NCI-H2081 (cell line): Measurements from ENCODE around the gene CNGB1.
"Not testable (repeated sequence)": the region's sequence is repeated elsewhere in the genome, so short reads cannot be mapped to it uniquely, and the experiment has no call there.

Experiments
- DNase-seq, 2 experiments: peaks; one replicate each; lab custom pipeline; 2025; lab: John Stamatoyannopoulos, UW

CNGB1 gene

DNA sequence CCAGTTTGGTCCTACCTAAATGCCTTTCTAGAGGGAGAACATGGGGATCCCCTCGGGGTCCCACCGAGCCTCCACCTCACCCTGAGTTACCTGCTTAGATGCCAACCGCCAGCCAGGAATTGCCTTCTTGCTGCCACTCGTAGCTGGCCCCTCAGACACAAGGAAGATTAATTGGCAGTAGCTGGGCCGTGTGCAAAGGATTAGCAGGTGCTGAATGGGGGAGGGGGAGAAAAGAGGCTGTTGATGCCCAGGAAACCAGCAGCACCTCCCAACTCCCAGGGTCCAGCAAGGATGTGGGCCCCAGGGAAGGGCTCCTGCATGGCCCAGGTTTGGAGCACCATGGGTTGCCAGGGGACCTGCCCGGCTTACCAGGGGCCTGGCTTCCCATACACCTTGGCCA lies at the start of gene CNGB1:
Gene CNGB1, minus strand, starts transcription at position 159 of the 400 bp plus-strand sequence. CDS start 3,842 bp downstream, outside the sequence.
- DNase-seq, result no peak

DNA sequence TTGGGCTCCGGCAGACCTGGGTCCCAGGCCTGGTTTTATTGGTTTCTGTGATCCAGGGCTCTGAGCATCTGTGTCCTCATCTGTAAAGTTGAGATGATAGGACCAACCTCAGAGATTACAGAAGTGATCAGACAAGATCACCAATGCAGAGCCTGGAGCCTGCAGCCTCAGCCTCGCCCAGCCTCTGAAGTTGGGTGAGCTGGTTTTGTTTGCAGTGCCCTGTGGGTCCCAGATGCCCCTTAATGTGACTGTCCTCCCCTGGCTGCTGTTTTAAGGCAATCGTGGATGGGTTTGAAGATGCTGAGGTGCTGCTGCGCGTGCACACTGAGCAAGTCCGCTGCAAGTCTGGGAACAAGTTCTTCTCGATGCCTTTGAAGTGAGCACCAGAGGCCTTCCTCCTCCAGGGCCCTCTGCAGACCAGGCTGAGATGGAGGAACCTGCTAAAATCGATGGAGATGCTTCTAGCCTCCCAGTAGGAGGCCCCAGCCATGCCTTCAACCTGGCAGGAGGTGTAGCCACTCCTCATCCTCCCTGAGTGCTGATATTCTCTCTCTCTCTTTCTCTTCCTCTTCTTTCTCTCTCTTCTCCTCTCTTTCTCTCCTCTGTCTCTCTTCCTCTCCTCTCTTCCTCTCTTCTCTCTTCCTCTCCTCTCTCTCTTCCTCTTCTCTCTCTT lies 49.1 kb upstream of the CNGB1 start:
- DNase-seq, result no peak

DNA sequence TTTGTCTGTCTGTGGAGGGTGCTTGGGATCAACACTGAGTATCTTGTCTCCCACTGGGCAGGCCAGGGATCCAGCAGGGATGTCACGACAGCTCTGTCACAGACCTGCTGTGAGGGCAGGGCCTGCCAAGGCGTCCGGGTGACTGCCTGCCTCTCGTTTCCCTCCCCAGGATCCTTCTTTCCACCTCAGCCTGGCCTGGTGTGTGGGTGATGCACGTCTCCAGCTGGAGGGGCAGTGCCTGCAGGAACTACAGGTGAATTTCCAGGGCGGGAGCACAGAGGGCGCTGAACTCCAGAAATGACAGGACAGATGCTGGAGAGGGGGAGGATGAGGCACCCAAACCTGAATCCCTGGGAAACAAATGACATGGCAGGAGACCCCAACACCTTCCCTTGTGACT lies 47.9 kb upstream of the CNGB1 start:
- no peak for DNase-seq

DNA sequence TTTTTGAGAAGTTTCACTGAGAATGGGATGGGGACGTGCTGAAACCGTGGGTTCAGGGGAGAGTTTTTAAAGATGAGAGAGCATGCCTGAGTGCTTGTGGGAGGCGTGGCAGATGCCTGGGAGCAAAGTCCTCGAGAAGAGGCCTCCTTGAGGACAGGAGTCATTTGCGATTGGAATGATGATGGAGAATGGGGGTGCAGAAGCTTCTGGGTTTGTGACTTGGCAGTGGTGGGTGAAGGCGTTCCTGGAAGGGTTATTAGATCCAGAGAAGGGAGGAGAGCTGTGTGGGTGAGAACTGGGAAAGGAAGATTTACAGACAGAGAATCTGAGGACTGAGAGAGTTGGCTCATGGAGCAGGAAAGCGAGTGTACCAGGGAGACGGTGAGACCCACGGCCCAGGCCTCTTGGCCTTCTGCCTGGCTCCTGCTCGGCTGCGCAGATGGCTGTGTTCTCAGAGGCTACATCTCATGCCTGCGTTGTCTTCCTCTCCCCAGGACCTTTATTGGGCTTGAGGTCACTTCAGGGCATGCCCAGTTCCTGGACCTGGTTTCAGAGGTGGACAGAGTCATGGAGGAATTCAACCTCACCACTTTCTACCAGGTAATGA lies 46.0 kb upstream of the CNGB1 start:
- no peak for DNase-seq

DNA sequence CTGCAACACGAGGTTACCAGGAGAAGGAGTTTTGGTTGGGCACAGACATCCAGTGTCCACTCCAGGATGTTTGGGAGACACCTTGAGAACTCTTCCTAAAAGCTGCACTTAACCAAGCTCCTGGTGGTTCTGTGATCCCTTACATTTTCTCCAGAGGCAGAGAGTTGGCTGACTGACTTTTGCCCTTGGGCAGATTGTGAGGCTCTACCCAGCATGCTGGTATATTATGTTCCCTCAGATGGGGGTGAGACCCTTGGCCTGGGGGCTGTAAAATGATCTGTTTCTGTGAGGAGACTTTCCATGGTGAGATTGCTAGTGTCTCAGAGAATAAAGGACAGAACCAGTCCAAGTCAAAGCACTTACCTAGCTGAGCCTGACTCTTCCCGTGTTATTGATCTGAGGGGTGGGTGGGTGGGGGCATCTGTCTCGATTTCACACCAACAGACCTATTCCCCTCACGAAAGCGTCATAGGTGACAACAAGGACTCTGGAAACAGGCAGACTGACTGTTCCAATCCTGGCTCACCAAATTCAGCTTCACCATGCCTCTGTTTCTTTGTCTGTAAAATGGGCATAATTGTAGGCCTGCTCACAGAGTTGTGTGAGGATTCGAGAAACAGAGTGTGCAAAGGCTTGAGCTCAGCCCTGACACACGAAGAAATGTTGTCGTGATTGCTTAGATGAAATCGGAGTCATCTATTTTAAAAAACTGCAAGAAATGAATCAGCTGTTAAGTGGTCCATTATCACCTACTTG lies 42.5 kb upstream of the CNGB1 start:
- DNase-seq, result no peak

DNA sequence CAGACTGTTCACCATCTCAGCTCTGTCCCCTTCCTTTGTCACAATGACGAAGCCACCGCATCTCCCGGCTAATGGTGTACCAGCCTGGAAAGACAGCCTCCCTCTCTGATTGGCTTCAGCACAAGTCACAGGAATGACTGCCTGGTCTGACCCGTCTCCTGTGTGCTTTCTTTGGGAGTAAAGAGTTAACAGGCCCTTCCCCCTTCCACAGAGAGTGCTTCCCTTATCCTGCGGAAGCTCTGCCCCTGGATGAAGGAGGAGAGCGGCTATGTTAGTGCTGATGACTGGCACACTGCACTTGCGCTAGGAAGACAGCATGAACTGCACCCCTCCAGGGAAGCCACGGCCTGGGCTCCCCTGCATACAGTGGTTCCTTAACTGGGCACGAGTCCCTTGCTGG lies 41.6 kb upstream of the CNGB1 start:
- DNase-seq, result no peak

DNA sequence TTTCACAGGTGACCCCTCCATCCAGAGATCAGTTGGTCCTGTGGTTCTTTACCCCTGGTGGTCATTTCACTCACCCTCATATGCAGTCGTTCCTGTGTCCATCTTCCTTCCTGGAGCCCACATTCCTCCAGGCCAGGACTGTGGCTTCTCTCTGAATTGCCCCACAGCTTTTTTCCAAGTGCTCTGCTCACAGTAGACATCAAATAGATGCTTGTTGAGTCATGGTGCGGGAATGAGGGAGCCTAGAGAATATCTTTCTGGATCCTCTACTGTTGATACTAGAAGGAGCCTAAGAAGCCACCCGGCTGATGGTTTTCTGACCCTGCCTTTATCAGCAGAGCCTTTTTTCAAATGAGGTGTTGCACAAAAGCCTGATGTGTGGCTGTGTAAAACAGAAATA lies 40.7 kb upstream of the CNGB1 start:
- DNase-seq, result no peak

DNA sequence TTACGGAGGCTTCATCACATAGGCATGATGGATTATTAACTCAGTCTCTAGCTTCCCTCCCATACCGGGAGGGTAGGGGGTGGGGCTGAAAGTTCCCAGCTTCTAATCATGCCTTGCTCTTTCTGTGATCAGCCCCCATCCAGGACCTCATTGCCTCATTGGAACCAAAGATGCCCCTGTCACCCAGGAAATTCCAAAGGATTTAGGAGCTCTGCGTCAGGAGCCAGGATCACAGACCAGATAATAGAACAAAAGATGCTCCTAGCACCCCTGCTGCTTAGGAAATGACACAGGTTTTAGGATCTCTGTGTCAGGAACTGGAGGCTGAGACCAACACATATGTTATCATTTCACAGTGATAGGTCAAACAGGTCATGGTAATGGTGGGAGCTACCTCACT lies 40.0 kb upstream of the CNGB1 start:
- no peak for DNase-seq

DNA sequence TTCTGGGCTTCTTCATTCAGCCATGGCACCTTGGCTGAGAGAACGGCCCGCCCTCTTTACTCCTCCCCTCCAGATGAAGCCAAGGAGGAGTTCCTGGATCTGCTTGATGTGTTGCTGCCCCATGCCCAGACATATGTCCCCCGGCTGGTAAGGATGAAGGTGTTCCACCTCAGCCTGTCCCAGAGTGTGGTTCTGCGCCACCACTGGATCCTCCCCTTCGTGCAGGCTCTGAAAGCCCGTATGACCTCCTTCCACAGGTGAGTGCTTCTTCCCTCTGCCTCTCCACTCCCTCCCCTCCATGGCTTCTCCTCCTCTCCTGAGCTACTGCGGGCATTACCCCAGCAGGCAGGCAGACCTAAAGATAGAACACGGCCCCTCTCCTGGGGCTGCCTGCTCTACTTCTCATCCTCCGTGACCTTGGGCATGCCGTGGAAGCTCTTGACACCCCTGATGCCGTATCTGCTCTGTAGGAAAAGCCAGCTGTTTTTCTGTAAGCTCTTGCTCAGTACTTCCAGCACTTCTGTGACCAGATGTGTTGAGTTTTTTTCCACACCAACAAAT lies 39.0 kb upstream of the CNGB1 start:
- no peak for DNase-seq

DNA sequence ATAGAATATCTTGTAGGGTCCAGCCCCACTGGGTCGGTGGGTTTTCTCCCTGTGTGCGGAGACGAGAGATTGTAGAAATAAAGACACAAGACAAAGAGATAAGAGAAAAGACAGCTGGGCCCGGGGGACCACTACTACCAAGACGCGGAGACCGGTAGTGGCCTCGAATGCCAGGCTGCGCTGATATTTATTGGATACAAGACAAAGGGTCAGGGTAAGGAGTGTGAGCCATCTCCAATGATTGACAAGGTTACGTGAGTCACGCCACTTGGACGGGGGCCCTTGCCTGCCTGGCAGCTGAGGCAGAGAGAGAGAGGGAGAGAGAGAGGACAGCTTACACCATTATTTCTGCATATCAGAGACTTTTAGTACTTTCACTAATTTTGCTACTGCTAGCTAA lies 33.8 kb upstream of the CNGB1 start:
- not testable (repeated sequence) for DNase-seq

DNA sequence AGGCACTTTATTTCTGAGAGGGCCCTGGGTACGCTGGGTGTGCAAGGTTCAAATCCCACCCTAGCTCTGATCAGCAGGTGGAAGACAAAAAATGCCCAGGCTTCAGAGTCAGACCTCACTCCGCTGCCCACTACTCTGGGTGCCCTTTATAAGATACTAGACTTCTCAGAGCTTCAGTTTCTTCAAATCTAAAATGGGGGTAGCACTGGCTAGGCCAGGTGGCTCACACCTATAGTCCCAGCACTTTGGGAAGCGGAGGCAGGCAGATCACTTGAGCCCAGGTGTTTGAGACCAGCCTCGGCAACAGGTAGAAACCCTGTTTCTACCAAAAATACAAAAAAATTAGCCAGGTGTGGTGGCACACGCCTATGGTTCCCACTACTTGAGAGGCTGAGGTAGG lies 32.0 kb upstream of the CNGB1 start:
- no peak for DNase-seq

DNA sequence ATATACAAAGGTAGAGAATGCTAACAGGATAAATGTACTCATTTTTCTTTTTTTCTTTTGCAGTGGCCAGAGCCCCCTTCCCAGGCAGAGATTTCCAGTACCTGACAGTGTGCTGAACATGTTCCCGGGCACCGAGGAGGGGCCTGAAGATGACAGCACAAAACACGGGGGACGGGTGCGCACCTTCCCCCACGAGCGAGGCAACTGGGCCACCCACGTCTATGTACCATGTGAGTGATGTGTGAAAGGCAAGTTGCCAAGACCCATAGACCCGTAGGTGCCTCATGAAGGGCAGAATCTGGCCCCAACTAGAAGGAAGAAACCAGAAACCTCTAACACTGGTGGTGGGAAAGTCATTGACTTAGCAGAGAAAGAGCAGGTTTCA lies 31.5 kb upstream of the CNGB1 start:
- no peak for DNase-seq

DNA sequence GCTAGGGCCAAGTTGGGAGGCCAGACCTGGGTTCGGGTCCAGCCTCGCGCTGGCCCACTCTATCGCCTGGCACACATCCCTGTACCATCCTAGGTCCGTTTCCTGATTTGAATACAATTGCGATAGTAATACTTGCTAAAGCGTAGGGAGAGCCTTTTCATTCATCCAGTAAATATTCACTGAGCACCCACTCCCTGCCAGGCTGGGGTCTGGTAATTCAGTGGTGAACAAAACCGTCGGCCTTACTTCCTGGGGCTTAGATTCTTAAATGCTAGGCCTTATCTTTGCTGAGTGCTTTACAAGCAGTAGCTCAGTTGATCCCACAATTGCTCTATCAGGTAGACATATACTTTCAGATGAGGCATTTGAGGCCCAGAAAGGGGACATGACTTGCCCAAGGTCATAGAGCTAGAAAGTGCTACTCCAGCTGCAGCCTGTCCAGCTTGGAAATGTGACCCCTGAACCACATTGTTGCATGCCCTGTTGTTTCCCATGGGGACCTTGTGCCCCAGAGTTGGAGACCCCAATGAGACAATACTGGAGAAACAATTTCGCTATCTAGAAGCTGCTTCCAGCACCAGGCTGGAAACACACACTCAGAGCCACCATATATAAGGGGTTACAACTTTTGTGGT lies 31.0 kb upstream of the CNGB1 start:
- DNase-seq, result no peak

DNA sequence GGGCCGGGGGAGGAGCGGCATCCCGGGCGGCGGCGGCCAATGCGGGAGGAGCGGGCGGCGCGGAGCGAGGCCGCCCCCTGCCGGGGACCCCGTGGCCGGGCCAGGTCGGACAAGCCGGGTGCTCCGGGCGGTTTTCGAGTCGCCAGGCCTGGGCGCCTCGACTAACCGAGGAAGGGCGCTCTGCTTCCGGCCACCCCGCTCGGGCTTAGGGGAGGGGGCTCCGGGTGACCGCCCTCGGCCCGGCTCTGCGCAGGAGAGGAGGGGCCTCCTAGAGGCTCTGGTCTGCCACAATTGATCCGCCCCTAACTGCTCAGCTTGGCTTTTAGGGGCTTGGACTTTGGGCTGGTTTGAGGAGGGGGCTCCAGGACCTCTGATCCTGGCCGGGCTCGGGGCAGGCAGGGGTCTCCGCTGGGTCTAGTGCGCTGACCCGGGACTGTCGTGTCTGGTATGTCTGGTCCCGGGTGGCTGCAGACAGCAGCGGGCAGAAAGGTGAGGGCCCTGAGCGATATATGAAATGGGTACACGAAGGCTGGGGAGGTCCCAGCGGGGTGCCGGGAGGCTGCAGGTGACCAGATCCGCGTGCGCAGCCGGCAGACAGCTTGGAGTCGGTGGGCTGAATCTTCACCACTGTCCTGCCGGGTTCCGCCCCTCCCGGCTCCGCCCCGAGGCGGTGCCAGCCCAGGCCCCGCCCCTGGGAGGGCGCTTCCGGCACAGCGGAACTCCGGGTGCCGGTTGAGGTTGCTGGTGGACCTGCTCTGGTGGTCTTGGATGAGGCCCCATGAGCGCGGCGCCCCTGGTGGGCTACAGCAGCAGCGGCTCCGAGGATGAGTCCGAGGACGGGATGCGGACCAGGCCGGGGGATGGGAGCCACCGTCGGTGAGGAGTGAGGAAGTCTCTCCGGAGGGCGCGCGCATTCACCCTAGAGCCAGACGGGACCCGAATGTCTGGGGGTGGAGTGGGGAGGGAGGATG lies 30.1 kb upstream of the CNGB1 start, which contains the start of gene USB1:
Gene USB1, plus strand, starts transcription at position 702 of the 971 bp plus-strand sequence. Its CDS starts 77 bp downstream, at position 779.
- peak; percentile 71 to 76 for DNase-seq

DNA sequence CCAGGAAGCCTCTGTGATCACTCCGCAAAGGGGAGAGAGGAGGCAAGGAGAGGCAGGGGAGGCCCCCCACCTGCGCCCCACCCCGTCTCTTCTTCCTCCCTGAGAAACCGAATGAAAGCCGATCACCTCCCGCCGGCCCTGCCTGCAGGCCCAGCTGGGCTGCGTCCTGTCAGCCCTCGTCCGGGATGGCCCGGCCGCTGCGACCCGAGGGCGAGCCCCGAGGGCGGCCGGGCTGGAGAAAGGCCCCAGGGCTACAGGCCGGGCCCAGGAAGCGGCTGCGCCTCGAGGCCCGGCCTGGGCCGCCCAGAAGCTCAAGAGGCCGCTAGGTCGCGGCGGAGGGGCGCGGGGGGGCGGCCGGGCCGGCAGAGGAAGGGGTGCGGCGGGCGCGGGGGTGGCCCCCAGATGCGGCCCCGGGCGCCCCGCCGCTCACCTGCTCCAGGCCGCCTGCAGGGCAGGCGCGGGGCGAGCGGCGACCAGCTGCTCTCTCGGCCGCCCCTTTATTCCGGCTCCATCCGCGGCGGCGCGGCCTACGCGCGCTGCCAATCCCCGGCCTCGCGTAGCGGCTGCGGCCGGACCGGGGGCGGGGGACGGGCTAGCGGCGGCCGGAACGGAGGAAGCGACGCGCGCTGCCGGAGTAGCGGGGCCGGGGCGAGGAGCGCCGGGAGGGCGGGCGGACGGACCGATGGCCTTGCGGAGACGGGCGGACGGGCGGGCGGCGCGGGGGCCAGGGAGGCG lies 29.2 kb upstream of the CNGB1 start, which contains the start of gene ZNF319:
Gene ZNF319, minus strand, starts transcription at position 702 of the 735 bp plus-strand sequence. CDS start 2,407 bp downstream, outside the sequence.
- no peak for DNase-seq

DNA sequence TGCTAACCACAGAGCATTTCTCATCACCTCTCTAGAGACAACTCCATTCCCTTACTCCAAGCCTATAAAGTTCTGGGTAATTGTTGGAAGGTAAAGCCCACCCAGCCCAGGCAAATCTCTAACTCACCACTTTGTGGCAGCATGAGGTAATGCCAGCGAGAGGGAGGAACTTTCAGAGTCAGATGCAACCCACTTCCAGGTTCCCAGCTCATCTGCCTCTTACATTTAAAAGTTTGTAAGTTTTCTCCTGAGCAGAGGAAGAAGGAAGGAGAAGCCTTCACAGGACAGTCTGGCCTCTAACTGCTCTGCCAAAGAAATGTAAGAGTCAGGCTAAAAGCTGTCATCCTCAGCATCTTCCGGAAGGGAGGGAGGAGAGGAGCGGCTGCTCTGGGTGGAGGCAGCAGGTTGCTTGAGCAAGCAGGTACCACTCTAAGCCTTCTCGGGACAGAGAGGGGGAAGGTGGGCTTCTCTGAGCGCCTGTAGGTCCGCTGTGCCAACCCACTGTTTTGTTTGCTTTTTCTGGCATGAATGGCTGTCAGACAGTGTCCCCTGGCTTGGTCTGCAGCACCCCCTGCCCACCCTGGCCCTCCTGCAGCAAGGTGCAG lies 28.5 kb upstream of the CNGB1 start:
- no peak for DNase-seq

DNA sequence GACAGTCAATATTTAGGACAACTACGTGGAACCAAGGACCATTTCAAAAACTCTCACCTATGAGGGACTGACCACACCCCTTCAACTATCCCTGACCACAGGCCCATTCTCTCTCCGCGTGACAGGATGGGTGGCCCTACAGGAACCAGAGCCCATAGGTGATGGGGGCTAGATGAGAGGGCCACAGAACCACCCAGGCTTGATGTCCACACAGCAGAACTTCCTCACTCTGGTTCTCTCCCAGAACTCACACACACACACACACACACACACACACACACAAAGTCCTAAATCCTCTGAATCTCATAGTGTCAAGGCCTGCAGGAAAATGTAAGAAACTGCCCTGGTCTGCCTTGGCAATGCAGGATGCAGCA lies 28.1 kb upstream of the CNGB1 start:
- DNase-seq, result no peak

DNA sequence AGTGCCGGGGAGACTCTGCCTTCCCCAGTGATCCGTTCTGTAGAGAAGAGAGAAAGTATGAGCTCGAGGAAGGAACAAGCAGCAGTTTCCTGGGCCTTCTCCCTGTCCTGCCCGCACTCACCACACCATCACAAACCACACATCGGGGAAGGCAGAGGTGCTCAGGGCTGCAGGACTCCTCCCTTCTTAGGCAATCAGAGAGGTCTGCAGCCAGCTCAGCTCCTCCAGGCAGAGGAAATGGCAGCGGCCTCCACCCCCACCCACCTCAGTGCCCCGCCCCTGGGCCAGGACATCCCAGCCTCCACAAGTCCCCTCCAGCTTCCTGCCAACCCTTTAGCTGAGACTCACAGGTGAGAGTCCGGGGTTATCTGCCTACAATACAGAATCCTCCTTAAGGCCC lies 27.6 kb upstream of the CNGB1 start:
- DNase-seq, result no peak

DNA sequence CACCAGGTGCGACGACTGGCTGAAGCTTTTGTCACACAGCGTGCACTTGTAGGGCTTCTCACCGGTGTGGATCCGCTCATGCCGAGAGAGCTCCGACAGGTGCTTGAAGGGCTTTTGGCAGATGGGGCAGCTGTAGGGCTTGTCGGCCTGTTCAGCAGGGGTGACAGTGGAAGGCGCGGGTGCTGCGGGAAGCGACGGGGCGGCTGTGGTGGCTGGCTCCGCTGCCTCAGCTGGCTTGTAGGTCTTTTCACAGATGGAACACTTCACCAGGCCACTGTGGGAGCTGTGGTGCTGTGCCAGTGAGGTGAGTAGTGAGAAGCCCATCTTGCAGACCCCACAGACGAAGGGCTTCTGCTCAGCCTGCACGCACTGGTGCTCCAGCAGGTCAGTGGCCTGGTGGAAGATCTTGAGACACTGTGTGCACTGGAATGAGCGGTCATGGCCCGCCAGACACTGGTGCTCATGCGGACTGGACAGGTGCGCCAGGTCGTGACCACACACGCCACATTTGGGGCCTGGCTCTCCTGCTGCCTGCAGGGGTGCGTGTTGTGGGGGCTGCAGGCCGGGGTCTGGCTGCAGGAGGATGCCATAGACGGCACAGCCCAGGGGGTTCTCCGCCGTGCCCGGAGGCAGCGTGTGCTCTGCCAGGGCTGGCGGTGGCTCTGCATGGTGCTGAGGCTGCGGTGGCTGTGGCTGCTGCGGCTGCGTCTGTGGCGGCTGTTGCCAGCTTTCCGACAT lies 26.8 kb upstream of the CNGB1 start:
- no peak for DNase-seq
